Fibroblast of skin of scalp (primary cell): ENCODE results near the gene DALRD3.

ENCODE experiments used
- DNase-seq: peaks from one replicate; pipeline ENCODE4 v3.0.0-alpha.2; 2013

The DALRD3 gene

GRCh38 chr3:48979451-48979850 is 38.9 kb downstream of the DALRD3 start:
- DNase-seq, result no peak

- DNase-seq, result no peak
Measured at GRCh38 chr3:48974076-48974864, 44.1 kb downstream of the DALRD3 start.

- no peak for DNase-seq
Measured at GRCh38 chr3:48970586-48970985, 47.8 kb downstream of the DALRD3 start.

GRCh38 chr3:48966876-48967361 is 51.5 kb downstream of the DALRD3 start:
- no peak for DNase-seq

GRCh38 chr3:48966367-48966766 is 52.0 kb downstream of the DALRD3 start:
- DNase-seq, result no peak
